OCI-LY7 (cell line): ENCODE measurements around the gene AGBL3. TPM values are rescaled to one million over a fixed set of nuclear protein-coding genes. Genes with fewer than 3 reads are reported as not detected.

Experiments
- BruUV-seq: library from RNA; stranded (reverse); fragments of 400-500 nt; replicated peaks from 2 replicates; lab custom pipeline; 2021; lab: Mats Ljungman, UMichigan
- CTCF ChIA-PET: fragments of 300-600 bp; sonication (Branson Sonifier 250); formaldehyde crosslinking; loops from one replicate; lab custom pipeline; 2022; ENCODE audit warnings: antibody characterized with exemption; ENCODE audit not compliant: unreplicated experiment; lab: Charles Lee
- POLR2A ChIA-PET: fragments of 300-600 bp; sonication (Branson Sonifier 250); formaldehyde crosslinking; loops from one replicate; lab custom pipeline; 2022; ENCODE audit warnings: antibody characterized with exemption; lab: Charles Lee
- DNase-seq: peaks from one replicate; pipeline ENCODE4 v3.0.0-alpha.2; 2015; ENCODE audit warnings: low spot score
- H2AFZ ChIP-seq: fragments of 200-600 bp; sonication (generic), shearing (Covaris generic); 2 replicates; pipeline ENCODE4 v1.6.1; 2014; ENCODE audit warnings: mild to moderate bottlenecking, antibody characterized with exemption, low read length, moderate library complexity
- H3K27ac ChIP-seq: fragments of 200-600 bp; sonication (generic); 2 replicates; pipeline ENCODE4 v1.5.1; 2014; ENCODE audit warnings: mixed run types, low read depth, mild to moderate bottlenecking, moderate library complexity, low read length, inconsistent platforms; ENCODE audit not compliant: poor library complexity, severe bottlenecking
- H3K36me3 ChIP-seq: fragments of 200-600 bp; sonication (generic); 2 replicates; pipeline ENCODE4 v1.6.1; 2014; ENCODE audit warnings: mild to moderate bottlenecking, antibody characterized with exemption, low read length, moderate library complexity, mixed read lengths; ENCODE audit not compliant: insufficient read depth
- H3K4me1 ChIP-seq: fragments of 200-600 bp; sonication (generic); 2 replicates; pipeline ENCODE4 v1.5.1; 2014; ENCODE audit warnings: mild to moderate bottlenecking, low read length; ENCODE audit not compliant: insufficient read depth, poor library complexity, severe bottlenecking
- H3K4me2 ChIP-seq: fragments of 200-600 bp; sonication (generic); 2 replicates; pipeline ENCODE4 v1.6.1; 2014; ENCODE audit warnings: mild to moderate bottlenecking, low read length
- H3K4me3 ChIP-seq: fragments of 200-600 bp; sonication (generic); 2 replicates; pipeline ENCODE4 v1.5.1; 2014; ENCODE audit warnings: mild to moderate bottlenecking, low read depth, low read length; ENCODE audit not compliant: poor library complexity, severe bottlenecking
- H3K79me2 ChIP-seq: fragments of 200-600 bp; sonication (generic); 2 replicates; pipeline ENCODE4 v1.6.1; 2016; ENCODE audit warnings: low read depth, mild to moderate bottlenecking, low read length, moderate library complexity, mixed read lengths; ENCODE audit not compliant: insufficient read depth
- H3K9me2 ChIP-seq: fragments of 200-600 bp; sonication (generic); 2 replicates; pipeline ENCODE4 v1.6.1; 2016; ENCODE audit warnings: mild to moderate bottlenecking, low read length, mixed read lengths; ENCODE audit not compliant: insufficient read depth
- H3K9me3 ChIP-seq: fragments of 200-600 bp; sonication (generic); 2 replicates; pipeline ENCODE4 v1.6.1; 2014; ENCODE audit warnings: mild to moderate bottlenecking, mixed run types, low read length, mixed read lengths
- H4K20me1 ChIP-seq: fragments of 200-600 bp; sonication (generic); 2 replicates; pipeline ENCODE4 v1.6.1; 2014; ENCODE audit warnings: mild to moderate bottlenecking, antibody characterized with exemption, low read length, moderate library complexity, mixed read lengths; ENCODE audit not compliant: insufficient read depth
- CTCF ChIP-seq: fragments of 200-600 bp; sonication (generic); conservative IDR thresholded peaks from 2 replicates; pipeline ENCODE4 v1.5.1; 2014; ENCODE audit warnings: mild to moderate bottlenecking, antibody characterized with exemption, low read length, moderate library complexity, mixed read lengths
- EZH2phosphoT487 ChIP-seq: fragments of 200-600 bp; sonication (generic); IDR thresholded peaks from 2 replicates; pipeline ENCODE4 v1.6.1; 2018; ENCODE audit warnings: low read depth, borderline replicate concordance, mild to moderate bottlenecking, mixed run types, antibody characterized with exemption, low read length, moderate library complexity, mixed read lengths
- intact Hi-C: fragments of 100-400 bp; cut with micrococcal nuclease; formaldehyde crosslinking; loops from one replicate; pipeline ENCODE4 v1.10.0; 2022; ENCODE audit not compliant: unreplicated experiment
- total RNA-seq, 2 experiments: library from RNA; depleted of rRNA in 1 of 2; stranded (reverse); fragments of >200 nt in 1 of 2; shearing (Covaris generic) in 1 of 2; gene quantifications; 2 replicates each; pipeline ENCODE4 v1.2.3, GENCODE V29; 2014 to 2022

AGBL3 gene
- total RNA-seq, 2 experiments from 2014 or later, result 3.5 to 4.9 TPM

- BruUV-seq, result no TSS peak
Measured at GRCh38 chr7:135128931-135129330, 142.6 kb downstream of the AGBL3 start.

GRCh38 chr7:135129579-135129978 is 143.3 kb downstream of the AGBL3 start:
- POLR2A ChIA-PET, result interaction anchor here (0.5 to 1.4 kb wide), 4 partner anchors 15 to 171 kb away, joined by 3 to 4 read pairs (median 3); no protein-coding TSS in a partner anchor

More at GRCh38 chr7:135128931-135129330, 142.6 kb downstream of the AGBL3 start:
- Histone ChIP-seq H3K9me2 (no peaks in the 10 kb centered on the region), H3K36me3 (no peaks in the 10 kb centered on the region), H3K27ac (no peak overlapping the region), H3K4me3 (no peak overlapping the region), H3K9me3 (0 out of 2 replicates have a peak, but pooled peaks cover 7% of the 10 kb centered on the region), H3K79me2 (no peaks in the 10 kb centered on the region), H2AFZ (no peak overlapping the region), H4K20me1 (no peaks in the 10 kb centered on the region), H3K4me2 (no peak overlapping the region), H3K4me1 (no peaks in the 10 kb centered on the region)
- no peak for DNase-seq
- CTCF ChIA-PET, result no interaction called here
- intact Hi-C loops, result no loop called here
- POLR2A ChIA-PET, result interaction anchor here (0.6 to 1.4 kb wide), 3 partner anchors 14 to 83 kb away, joined by 3 to 4 read pairs (median 3); no protein-coding TSS in a partner anchor
- TF ChIP-seq CTCF, result no peak
- no peak for TF ChIP-seq EZH2phosphoT487

More at GRCh38 chr7:135129579-135129978, 143.3 kb downstream of the AGBL3 start:
- Histone ChIP-seq H3K27ac (no peak overlapping the region), H4K20me1 (no peaks in the 10 kb centered on the region), H3K4me2 (no peak overlapping the region), H3K9me2 (no peaks in the 10 kb centered on the region), H3K9me3 (0 out of 2 replicates have a peak, but pooled peaks cover 7% of the 10 kb centered on the region), H3K4me1 (no peaks in the 10 kb centered on the region), H3K4me3 (no peak overlapping the region), H3K36me3 (no peaks in the 10 kb centered on the region), H2AFZ (no peak overlapping the region), H3K79me2 (no peaks in the 10 kb centered on the region)
- BruUV-seq, result no TSS peak
- CTCF ChIA-PET, result no interaction called here
- TF ChIP-seq EZH2phosphoT487, result no peak
- no peak for TF ChIP-seq CTCF
- intact Hi-C loops, result no loop called here
- no peak for DNase-seq
